GM19397 (cell line): ENCODE data around the gene ADGRL3.

Experiments used
- ATAC-seq: cut with Tn5 transposase; IDR thresholded peaks from one replicate; pipeline ENCODE4 v1.9.1; 2021; ENCODE audit warnings: mild to moderate bottlenecking, moderate library complexity; ENCODE audit not compliant: unreplicated experiment

ADGRL3 gene

GRCh38 chr4:61200187-61200915 is at the start of gene ADGRL3:
Gene ADGRL3 (plus strand): TSS chr4:61200326.
- no peak for ATAC-seq

GRCh38 chr4:61152433-61152832 is 47.7 kb upstream of the ADGRL3 start:
- no peak for ATAC-seq

GRCh38 chr4:61160478-61160877 is 39.6 kb upstream of the ADGRL3 start:
- ATAC-seq: no peak

GRCh38 chr4:61162116-61162515 is 38.0 kb upstream of the ADGRL3 start:
- no peak for ATAC-seq

GRCh38 chr4:61173799-61174198 is 26.3 kb upstream of the ADGRL3 start:
- ATAC-seq: no peak

- ATAC-seq: no peak
Measured at GRCh38 chr4:61175495-61175894, 24.6 kb upstream of the ADGRL3 start.

- no peak for ATAC-seq
Measured at GRCh38 chr4:61177367-61177766, 22.8 kb upstream of the ADGRL3 start.

- no peak for ATAC-seq
Measured at GRCh38 chr4:61180405-61180804, 19.7 kb upstream of the ADGRL3 start.

GRCh38 chr4:61182915-61183314 is 17.2 kb upstream of the ADGRL3 start:
- no peak for ATAC-seq

GRCh38 chr4:61185288-61185687 is 14.8 kb upstream of the ADGRL3 start:
- no peak for ATAC-seq

- no peak for ATAC-seq
Measured at GRCh38 chr4:61192392-61192791, 7.7 kb upstream of the ADGRL3 start.

GRCh38 chr4:61193863-61194262 is 6.3 kb upstream of the ADGRL3 start:
- no peak for ATAC-seq

- no peak for ATAC-seq
Measured at GRCh38 chr4:61194571-61194970, 5.6 kb upstream of the ADGRL3 start.

GRCh38 chr4:61195101-61195500 is 5.0 kb upstream of the ADGRL3 start:
- ATAC-seq: no peak

GRCh38 chr4:61198686-61199085 is 1.4 kb upstream of the ADGRL3 start:
- ATAC-seq: no peak

- no peak for ATAC-seq
Measured at GRCh38 chr4:61199873-61200186, 296 bp upstream of the ADGRL3 start.

- no peak for ATAC-seq
Measured at GRCh38 chr4:61200916-61201526, 895 bp downstream of the ADGRL3 start.

- no peak for ATAC-seq
Measured at GRCh38 chr4:61201561-61201960, 1.4 kb downstream of the ADGRL3 start.

- no peak for ATAC-seq
Measured at GRCh38 chr4:61201961-61202637, 2.0 kb downstream of the ADGRL3 start.

- no peak for ATAC-seq
Measured at GRCh38 chr4:61202638-61203435, 2.7 kb downstream of the ADGRL3 start.

- no peak for ATAC-seq
Measured at GRCh38 chr4:61203436-61203790, 3.3 kb downstream of the ADGRL3 start.
